ENCODE measurements around the gene PSMC6. TPM values are rescaled to one million over a fixed set of nuclear protein-coding genes. Genes with fewer than 3 reads are reported as not detected.

Gene PSMC6
- total and polyA plus RNA-seq, 2 of the 13 experiments (the other 11 are each of a cell fraction or from before 2014, with no cell fraction given), result 90.0 to 210 TPM

DNA sequence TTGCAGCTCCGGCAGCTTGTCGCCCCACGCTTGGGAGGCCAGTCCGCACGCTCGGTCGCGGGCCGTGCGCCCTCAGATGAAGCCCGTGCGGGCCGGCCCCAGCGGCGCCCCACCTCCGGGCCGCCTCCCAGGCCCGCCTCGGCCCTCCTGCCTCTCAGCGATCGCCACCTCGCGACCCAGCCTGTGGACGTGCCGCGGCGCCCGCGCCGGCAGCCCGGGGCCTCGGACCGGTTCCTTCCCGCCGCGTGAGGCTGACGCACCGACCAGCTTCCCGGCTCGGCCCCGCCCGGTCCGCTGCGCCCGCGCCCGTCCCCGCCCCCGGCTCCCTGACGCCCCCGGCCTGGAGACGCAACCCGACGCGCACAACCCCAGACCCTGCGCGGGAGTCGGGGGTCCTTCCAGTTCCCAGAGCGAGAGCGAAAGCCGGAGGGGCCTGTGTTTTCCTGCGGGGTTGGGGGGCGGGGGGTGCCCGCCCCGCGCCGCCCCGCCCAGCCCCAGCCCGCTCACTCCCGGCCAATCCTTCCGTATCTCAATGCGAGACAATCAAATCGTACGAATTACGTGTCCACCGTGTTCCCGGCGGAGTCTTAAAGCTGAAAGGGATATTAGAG, 11.4 kb upstream of the PSMC6 start, which contains the start of gene ERO1A (continued):
- TF ChIP-seq MAZ (IDR thresholded peaks at IDR 0.05; ENCODE audit: borderline replicate concordance, low read depth, low read length) (peak; percentile 62; the same call in 1 of the 2 replicates), MAZ (CRISPR knock-in tag; IDR thresholded peaks at IDR 0.05; ENCODE audit: low read depth) (no peak; the same call in 1 of the 2 replicates), NFYC (CRISPR knock-in tag; IDR thresholded peaks at IDR 0.05) (no peak), ZNF724P (CRISPR knock-in tag; IDR thresholded peaks at IDR 0.05; ENCODE audit: borderline replicate concordance) (no peak), CCAR2 (optimal IDR thresholded peaks at IDR 0.05; ENCODE audit: low read depth, low read length) (no peak), ESRRA (CRISPR knock-in tag; IDR thresholded peaks at IDR 0.05; ENCODE audit: low read depth) (peak; percentile 48), ZNF446 (CRISPR knock-in tag; IDR thresholded peaks at IDR 0.05) (peak; percentile 60; the same call in 1 of the 2 replicates), KDM5B (CRISPR knock-in tag; IDR thresholded peaks at IDR 0.05; ENCODE audit: borderline replicate concordance) (peak; percentile 50; the same call in 1 of the 2 replicates), TMF1 (CRISPR knock-in tag; IDR thresholded peaks at IDR 0.05; ENCODE audit: low read depth) (peak; percentile 73; the same call in 1 of the 2 replicates), AGO2 (optimal IDR thresholded peaks at IDR 0.05; ENCODE audit: low read depth, low read length) (peak; percentile 20), POLR2AphosphoS5 (IDR thresholded peaks at IDR 0.05; ENCODE audit: low read depth, low read length) (peak; percentile 51), KMT2A (CRISPR knock-in tag; IDR thresholded peaks at IDR 0.05) (peak; percentile 41; the same call in 1 of the 2 replicates), TBX2 (CRISPR knock-in tag; IDR thresholded peaks at IDR 0.05; ENCODE audit: borderline replicate concordance) (0 out of 2 replicates have a peak, but pooled peaks have one; percentile 20), POLR2G (IDR thresholded peaks at IDR 0.05; ENCODE audit: low read depth, low read length) (peak; percentile 53; the same call in 1 of the 2 replicates), ZNF552 (CRISPR knock-in tag; IDR thresholded peaks at IDR 0.05; ENCODE audit: borderline replicate concordance) (0 out of 2 replicates have a peak, but pooled peaks have one; percentile 78), ZNF563 (CRISPR knock-in tag; IDR thresholded peaks at IDR 0.05) (peak; percentile 62; the same call in 1 of the 2 replicates), ZBTB38 (CRISPR knock-in tag; IDR thresholded peaks at IDR 0.05) (0 out of 2 replicates have a peak, but pooled peaks have one; percentile 15), SAP130 (CRISPR knock-in tag; IDR thresholded peaks at IDR 0.05; ENCODE audit: low read depth) (no peak; the same call in 1 of the 2 replicates), ZFX (CRISPR knock-in tag; IDR thresholded peaks at IDR 0.05; ENCODE audit: low read depth) (peak; percentile 83; the same call in 1 of the 2 replicates), PPARG (CRISPR knock-in tag; conservative IDR thresholded peaks at IDR 0.05) (no peak), ZNF883 (CRISPR knock-in tag; IDR thresholded peaks at IDR 0.05; ENCODE audit: not compliant biosample characterization) (peak; percentile 42), ELF3 (CRISPR knock-in tag; IDR thresholded peaks at IDR 0.05) (peak; percentile 13; the same call in 1 of the 2 replicates), ZNF343 (CRISPR knock-in tag; IDR thresholded peaks at IDR 0.05) (0 out of 2 replicates have a peak, but pooled peaks have one; percentile 2), AHR (CRISPR knock-in tag; IDR thresholded peaks at IDR 0.05) (no peak)
- TF ChIP-seq, protein P1, sequence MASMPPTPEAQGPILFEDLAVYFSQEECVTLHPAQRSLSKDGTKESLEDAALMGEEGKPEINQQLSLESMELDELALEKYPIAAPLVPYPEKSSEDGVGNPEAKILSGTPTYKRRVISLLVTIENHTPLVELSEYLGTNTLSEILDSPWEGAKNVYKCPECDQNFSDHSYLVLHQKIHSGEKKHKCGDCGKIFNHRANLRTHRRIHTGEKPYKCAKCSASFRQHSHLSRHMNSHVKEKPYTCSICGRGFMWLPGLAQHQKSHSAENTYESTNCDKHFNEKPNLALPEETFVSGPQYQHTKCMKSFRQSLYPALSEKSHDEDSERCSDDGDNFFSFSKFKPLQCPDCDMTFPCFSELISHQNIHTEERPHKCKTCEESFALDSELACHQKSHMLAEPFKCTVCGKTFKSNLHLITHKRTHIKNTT (CRISPR knock-in tag; IDR thresholded peaks at IDR 0.05), result no peak
- TF ChIP-seq, protein P2, sequence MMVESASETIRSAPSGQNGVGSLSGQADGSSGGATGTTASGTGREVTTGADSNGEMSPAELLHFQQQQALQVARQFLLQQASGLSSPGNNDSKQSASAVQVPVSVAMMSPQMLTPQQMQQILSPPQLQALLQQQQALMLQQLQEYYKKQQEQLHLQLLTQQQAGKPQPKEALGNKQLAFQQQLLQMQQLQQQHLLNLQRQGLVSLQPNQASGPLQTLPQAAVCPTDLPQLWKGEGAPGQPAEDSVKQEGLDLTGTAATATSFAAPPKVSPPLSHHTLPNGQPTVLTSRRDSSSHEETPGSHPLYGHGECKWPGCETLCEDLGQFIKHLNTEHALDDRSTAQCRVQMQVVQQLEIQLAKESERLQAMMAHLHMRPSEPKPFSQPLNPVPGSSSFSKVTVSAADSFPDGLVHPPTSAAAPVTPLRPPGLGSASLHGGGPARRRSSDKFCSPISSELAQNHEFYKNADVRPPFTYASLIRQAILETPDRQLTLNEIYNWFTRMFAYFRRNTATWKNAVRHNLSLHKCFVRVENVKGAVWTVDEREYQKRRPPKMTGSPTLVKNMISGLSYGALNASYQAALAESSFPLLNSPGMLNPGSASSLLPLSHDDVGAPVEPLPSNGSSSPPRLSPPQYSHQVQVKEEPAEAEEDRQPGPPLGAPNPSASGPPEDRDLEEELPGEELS (CRISPR knock-in tag; IDR thresholded peaks at IDR 0.05), result 0 out of 2 replicates have a peak, but pooled peaks have one; percentile 11
- TF ChIP-seq, protein P3, sequence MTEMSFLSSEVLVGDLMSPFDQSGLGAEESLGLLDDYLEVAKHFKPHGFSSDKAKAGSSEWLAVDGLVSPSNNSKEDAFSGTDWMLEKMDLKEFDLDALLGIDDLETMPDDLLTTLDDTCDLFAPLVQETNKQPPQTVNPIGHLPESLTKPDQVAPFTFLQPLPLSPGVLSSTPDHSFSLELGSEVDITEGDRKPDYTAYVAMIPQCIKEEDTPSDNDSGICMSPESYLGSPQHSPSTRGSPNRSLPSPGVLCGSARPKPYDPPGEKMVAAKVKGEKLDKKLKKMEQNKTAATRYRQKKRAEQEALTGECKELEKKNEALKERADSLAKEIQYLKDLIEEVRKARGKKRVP (CRISPR knock-in tag; IDR thresholded peaks at IDR 0.05), result no peak

Data from HepG2 (cell line).